ENCODE data around the gene SUFU. TPM values are rescaled to one million over a fixed set of nuclear protein-coding genes. Genes with fewer than 3 reads are reported as not detected.

SUFU gene
- total RNA-seq, 3 donors from 2014 or later (not counting 1 experiment from before 2014, with no cell fraction given) = 8.2 to 13.0 (median 11.5) TPM

GRCh38 chr10:102501201-102502028 lies 2.4 kb upstream of the SUFU start:
- Mint-ChIP-seq H3K27ac (no peak overlapping the region), H3K36me3 (no peaks in the 10 kb centered on the region), H3K9me3 (no peaks in the 10 kb centered on the region), H3K4me3 (no peak overlapping the region), H3K27me3 (ENCODE audit: low read depth in 2 of 2) (no peaks in the 10 kb centered on the region), H3K4me1 (peaks cover 29 to 43% of the 10 kb centered on the region in 2 donors)
- no peak for DNase-seq
- no peak for ATAC-seq
- Histone ChIP-seq H3K27ac (ENCODE audit: low read length) (peak overlapping the region; percentile 65), H3K27me3 (ENCODE audit: control insufficient read depth, insufficient read depth, low read length) (no peaks in the 10 kb centered on the region), H3K4me3 (ENCODE audit: low read length) (peak overlapping the region; percentile 99), H3K36me3 (ENCODE audit: control insufficient read depth, insufficient read depth, low read length) (peaks cover 2% of the 10 kb centered on the region), H3K9me3 (ENCODE audit: control insufficient read depth, insufficient read depth, low read length) (no peaks in the 10 kb centered on the region), H3K4me1 (ENCODE audit: control insufficient read depth, insufficient read depth, low read length) (peaks cover 33% of the 10 kb centered on the region)
- WGBS (ENCODE audit: insufficient coverage) = 5% methylated on average over 22 of the region's 23 CpGs
- intact Hi-C loops (cut with micrococcal nuclease) = loop anchor here (1.0 to 5.0 kb wide), 8 partner anchors 41 to 437 kb away; partner anchors contain the start of genes ARL3, CUEDC2, GBF1 and HPS6
- TF ChIP-seq CTCF (IDR thresholded peaks at IDR 0.05) = no peak

GRCh38 chr10:102502029-102502336 lies 1.8 kb upstream of the SUFU start:
- peak; percentile 96 to 99 for DNase-seq
- intact Hi-C loops (cut with micrococcal nuclease) = loop anchor here (1.0 to 5.0 kb wide), 8 partner anchors 41 to 437 kb away; partner anchors contain the start of genes ARL3, CUEDC2, GBF1 and HPS6
- peaks cover 33% of the 10 kb centered on the region for H3K4me1 ChIP-seq (ENCODE audit: control insufficient read depth, insufficient read depth, low read length)
- H3K27ac Mint-ChIP-seq = no peak overlapping the region
- no peaks in the 10 kb centered on the region for H3K9me3 Mint-ChIP-seq
- H3K36me3 ChIP-seq (ENCODE audit: control insufficient read depth, insufficient read depth, low read length) = peaks cover 2% of the 10 kb centered on the region
- H3K27ac ChIP-seq (ENCODE audit: low read length) = peak overlapping the region; percentile 90
- H3K36me3 Mint-ChIP-seq = no peaks in the 10 kb centered on the region
- TF ChIP-seq CTCF (IDR thresholded peaks at IDR 0.05) = no peak
- peaks cover 25 to 40% of the 10 kb centered on the region in 2 donors for H3K4me1 Mint-ChIP-seq
- peak overlapping the region; percentile 99 for H3K4me3 ChIP-seq (ENCODE audit: low read length)
- H3K27me3 ChIP-seq (ENCODE audit: control insufficient read depth, insufficient read depth, low read length) = no peaks in the 10 kb centered on the region
- WGBS (ENCODE audit: insufficient coverage) = 0% methylated on average over 18 of the region's 19 CpGs
- peak; percentile 72 to 90 (median 76) for ATAC-seq
- H3K4me3 Mint-ChIP-seq = no peak overlapping the region
- H3K27me3 Mint-ChIP-seq (ENCODE audit: low read depth in 2 of 2) = no peaks in the 10 kb centered on the region
- H3K9me3 ChIP-seq (ENCODE audit: control insufficient read depth, insufficient read depth, low read length) = no peaks in the 10 kb centered on the region

- Histone ChIP-seq H3K9me3 (ENCODE audit: control insufficient read depth, insufficient read depth, low read length) (no peaks in the 10 kb centered on the region), H3K36me3 (ENCODE audit: control insufficient read depth, insufficient read depth, low read length) (no peaks in the 10 kb centered on the region), H3K4me1 (ENCODE audit: control insufficient read depth, insufficient read depth, low read length) (peaks cover 33% of the 10 kb centered on the region), H3K4me3 (ENCODE audit: low read length) (peak within 1 kb of the TSS; percentile 99), H3K27me3 (ENCODE audit: control insufficient read depth, insufficient read depth, low read length) (no peaks in the 10 kb centered on the region), H3K27ac (ENCODE audit: low read length) (peak within 1 kb of the TSS; percentile 90)
- no peaks in the 10 kb centered on the region for H3K27me3 Mint-ChIP-seq (ENCODE audit: low read depth in 2 of 2)
- intact Hi-C loops (cut with micrococcal nuclease) = loop anchor here (1.0 to 5.0 kb wide), 10 partner anchors 42 to 438 kb away; partner anchors contain the start of genes ARL3, CUEDC2, GBF1 and HPS6
- peak; percentile 91 to 98 for DNase-seq
- H3K4me3 Mint-ChIP-seq = no peak within 1 kb of the TSS
- 0% methylated on average over 39 of the region's 42 CpGs for whole genome bisulfite sequencing (ENCODE audit: insufficient coverage)
- peak; percentile 51 to 69 (median 58) for ATAC-seq
- no peaks in the 10 kb centered on the region for H3K9me3 Mint-ChIP-seq
- no peak within 1 kb of the TSS for H3K27ac Mint-ChIP-seq
- H3K4me1 Mint-ChIP-seq = peaks cover 25 to 34% of the 10 kb centered on the region in 2 donors
- TF ChIP-seq CTCF (IDR thresholded peaks at IDR 0.05) = no peak
- H3K36me3 Mint-ChIP-seq = no peaks in the 10 kb centered on the region
Measured at GRCh38 chr10:102502337-102503151, 1.2 kb upstream of the SUFU start, which contains the start of gene ACTR1A. ACTR1A (minus strand) TSS chr10:102502712; CDS start chr10:102502647, 65 bp downstream.
